GM10248 (cell line): ENCODE results near the gene PNPLA7.

ENCODE experiments used
- CTCF ChIA-PET: fragments of 300-600 bp; sonication (Branson Sonifier 250); formaldehyde crosslinking; extraction: SDS; loops from one replicate; lab custom pipeline; 2021; ENCODE audit warnings: antibody characterized with exemption; lab: Yijun Ruan, JAX
- POLR2A ChIA-PET: fragments of 350-650 bp; sonication (Branson Sonifier 250); formaldehyde crosslinking; extraction: SDS; loops from one replicate; lab custom pipeline; 2020; ENCODE audit warnings: antibody characterized with exemption; lab: Yijun Ruan, JAX
- DNase-seq: peaks from one replicate; pipeline ENCODE4 v3.0.0; 2012; ENCODE audit errors: extremely low spot score
- CTCF ChIP-seq: IDR thresholded peaks from 2 replicates; pipeline ENCODE4 v1.5.1; 2012; ENCODE audit warnings: mild to moderate bottlenecking, low read depth; ENCODE audit errors: extremely low read depth, missing control alignments, control extremely low read depth

Gene PNPLA7

GRCh38 chr9:137465000-137465719 is 85.0 kb downstream of the PNPLA7 start:
- POLR2A ChIA-PET, result no interaction called here
- TF ChIP-seq CTCF, result no peak
- CTCF ChIA-PET, result no interaction called here
- no peak for DNase-seq

- ChIA-PET CTCF (no interaction called here), POLR2A (no interaction called here)
- DNase-seq, result no peak
- no peak for TF ChIP-seq CTCF
Observed at GRCh38 chr9:137464291-137464999, 85.8 kb downstream of the PNPLA7 start.

GRCh38 chr9:137463931-137464290 is 86.3 kb downstream of the PNPLA7 start:
- DNase-seq, result no peak
- ChIA-PET POLR2A (no interaction called here), CTCF (no interaction called here)
- TF ChIP-seq CTCF, result no peak

- ChIA-PET POLR2A (no interaction called here), CTCF (no interaction called here)
- DNase-seq, result no peak
- TF ChIP-seq CTCF, result no peak
Observed at GRCh38 chr9:137462986-137463930, 86.9 kb downstream of the PNPLA7 start.

GRCh38 chr9:137462396-137462985 is 87.7 kb downstream of the PNPLA7 start:
- DNase-seq, result no peak
- no peak for TF ChIP-seq CTCF
- ChIA-PET POLR2A (no interaction called here), CTCF (interaction anchor here (1.1 kb wide), 1 partner anchor 14 kb away, joined by 3 read pairs; no protein-coding TSS in a partner anchor)
